ENCODE data around the gene ADAMTSL3. TPM values are rescaled to one million over a fixed set of nuclear protein-coding genes. Genes with fewer than 3 reads are reported as not detected.

Gene ADAMTSL3
- polyA plus RNA-seq, 1 of the 3 experiments (the other 2 are of a cell fraction): 0.02 TPM

DNA sequence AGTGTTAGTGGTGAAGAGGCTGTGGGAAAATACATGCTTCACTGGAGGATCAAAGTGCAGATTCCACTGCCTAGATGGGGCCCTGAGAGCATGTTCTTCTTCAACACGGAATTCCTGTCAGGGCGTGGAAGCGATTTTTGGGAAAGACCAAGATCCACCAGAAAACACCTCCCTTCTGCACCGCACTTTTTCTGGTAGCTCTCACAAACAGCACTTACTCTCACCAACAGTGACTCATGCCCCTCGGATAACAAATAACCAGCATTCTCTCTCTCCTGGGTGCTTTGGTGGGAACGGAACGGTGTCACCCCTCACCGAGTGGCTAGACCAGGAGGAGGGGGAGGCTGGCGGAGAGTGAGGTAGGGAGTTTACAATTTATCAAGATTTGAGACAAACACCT lies 40.1 kb downstream of the ADAMTSL3 start:
- H3K4me3 ChIP-seq (ENCODE audit: low read depth in 2 of 2, low read length in 1 of 2): no peak overlapping the region
- H3K9me3 ChIP-seq: no peaks in the 10 kb centered on the region
- no peak for TF ChIP-seq FOSL2 (IDR thresholded peaks at IDR 0.05; ENCODE audit: borderline replicate concordance, low read depth)
- TF ChIP-seq RCOR1 (IDR thresholded peaks at IDR 0.05; ENCODE audit: low read length): no peak
- TF ChIP-seq NFIC (IDR thresholded peaks at IDR 0.05; ENCODE audit: borderline replicate concordance): no peak
- TF ChIP-seq POLR2AphosphoS5 (IDR thresholded peaks at IDR 0.05; ENCODE audit: low read depth, low read length): no peak
- no peak for TF ChIP-seq TCF12 (IDR thresholded peaks at IDR 0.05)
- TF ChIP-seq, protein P1, sequence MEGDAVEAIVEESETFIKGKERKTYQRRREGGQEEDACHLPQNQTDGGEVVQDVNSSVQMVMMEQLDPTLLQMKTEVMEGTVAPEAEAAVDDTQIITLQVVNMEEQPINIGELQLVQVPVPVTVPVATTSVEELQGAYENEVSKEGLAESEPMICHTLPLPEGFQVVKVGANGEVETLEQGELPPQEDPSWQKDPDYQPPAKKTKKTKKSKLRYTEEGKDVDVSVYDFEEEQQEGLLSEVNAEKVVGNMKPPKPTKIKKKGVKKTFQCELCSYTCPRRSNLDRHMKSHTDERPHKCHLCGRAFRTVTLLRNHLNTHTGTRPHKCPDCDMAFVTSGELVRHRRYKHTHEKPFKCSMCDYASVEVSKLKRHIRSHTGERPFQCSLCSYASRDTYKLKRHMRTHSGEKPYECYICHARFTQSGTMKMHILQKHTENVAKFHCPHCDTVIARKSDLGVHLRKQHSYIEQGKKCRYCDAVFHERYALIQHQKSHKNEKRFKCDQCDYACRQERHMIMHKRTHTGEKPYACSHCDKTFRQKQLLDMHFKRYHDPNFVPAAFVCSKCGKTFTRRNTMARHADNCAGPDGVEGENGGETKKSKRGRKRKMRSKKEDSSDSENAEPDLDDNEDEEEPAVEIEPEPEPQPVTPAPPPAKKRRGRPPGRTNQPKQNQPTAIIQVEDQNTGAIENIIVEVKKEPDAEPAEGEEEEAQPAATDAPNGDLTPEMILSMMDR (IDR thresholded peaks at IDR 0.05): no peak
- TF ChIP-seq RFX5 (IDR thresholded peaks at IDR 0.05; ENCODE audit: low read length): no peak
- TF ChIP-seq TAF1 (IDR thresholded peaks at IDR 0.05; ENCODE audit: borderline replicate concordance, low read depth, low read length): no peak
- TF ChIP-seq MEF2A (IDR thresholded peaks at IDR 0.05; ENCODE audit: borderline replicate concordance, low read depth): no peak
- TF ChIP-seq, protein P2, sequence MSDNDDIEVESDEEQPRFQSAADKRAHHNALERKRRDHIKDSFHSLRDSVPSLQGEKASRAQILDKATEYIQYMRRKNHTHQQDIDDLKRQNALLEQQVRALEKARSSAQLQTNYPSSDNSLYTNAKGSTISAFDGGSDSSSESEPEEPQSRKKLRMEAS (IDR thresholded peaks at IDR 0.05; ENCODE audit: low read depth): no peak
- DNase-seq: no peak
- H3K4me1 ChIP-seq (ENCODE audit: control insufficient read depth in 1 of 2, insufficient read depth in 2 of 2, low read depth in 1 of 2, low read length in 1 of 2): no peaks in the 10 kb centered on the region
- no peak overlapping the region for H2AFZ ChIP-seq (ENCODE audit: low read depth)
- H3K79me2 ChIP-seq (ENCODE audit: insufficient read depth): no peaks in the 10 kb centered on the region
- H3K9ac ChIP-seq: no peak overlapping the region
- H3K27ac ChIP-seq (ENCODE audit: low read depth in 2 of 2, low read length in 1 of 2): no peak overlapping the region
- H4K20me1 ChIP-seq (ENCODE audit: insufficient read depth): no peaks in the 10 kb centered on the region
- no peak overlapping the region for H3K4me2 ChIP-seq
- H3K36me3 ChIP-seq (replicated peaks in 1 of 2; ENCODE audit: control insufficient read depth in 1 of 2, insufficient read depth in 2 of 2, low read length in 1 of 2): no peaks in the 10 kb centered on the region
- H3F3A ChIP-seq (replicated peaks; ENCODE audit: insufficient read depth): no peaks in the 10 kb centered on the region
- ChIA-PET POLR2A (no interaction called here), CTCF (no interaction called here)
- WGBS (ENCODE audit: low lambda C conversion rate): 30% methylated on average over 9 of the region's 9 CpGs
- H3K27me3 ChIP-seq (ENCODE audit: insufficient read depth): peaks cover 6% of the 10 kb centered on the region; the same call in 1 of the 2 replicates
- no peaks in the 10 kb centered on the region for H3K9me2 ChIP-seq

DNA sequence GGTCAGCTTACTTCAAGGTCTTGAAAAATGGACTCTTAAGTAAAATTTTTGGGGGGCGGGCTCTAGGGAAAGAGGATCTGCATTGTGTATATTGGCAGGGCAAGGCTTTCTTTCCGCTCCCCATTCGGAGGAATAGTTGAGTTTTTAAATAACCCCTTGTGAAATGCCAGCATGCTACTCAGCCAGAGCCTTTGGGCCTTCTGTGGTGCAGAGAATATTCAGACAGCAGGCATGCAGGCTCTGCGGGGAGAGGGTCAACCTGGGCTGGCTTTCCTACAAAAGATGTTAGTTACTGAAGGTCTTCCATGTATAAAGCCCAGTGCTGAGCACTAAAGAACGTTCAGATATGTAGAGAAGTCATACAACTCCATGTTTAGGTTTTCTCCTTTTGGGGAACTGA lies 40.6 kb downstream of the ADAMTSL3 start:
- 30% methylated on average over 5 of the region's 5 CpGs for WGBS (ENCODE audit: low lambda C conversion rate)
- Histone ChIP-seq H3F3A (replicated peaks; ENCODE audit: insufficient read depth) (no peaks in the 10 kb centered on the region), H3K9me3 (no peaks in the 10 kb centered on the region), H3K4me3 (ENCODE audit: low read depth in 2 of 2, low read length in 1 of 2) (no peak overlapping the region), H3K27ac (ENCODE audit: low read depth in 2 of 2, low read length in 1 of 2) (no peak overlapping the region), H3K36me3 (replicated peaks in 1 of 2; ENCODE audit: control insufficient read depth in 1 of 2, insufficient read depth in 2 of 2, low read length in 1 of 2) (no peaks in the 10 kb centered on the region), H2AFZ (ENCODE audit: low read depth) (no peak overlapping the region), H3K27me3 (ENCODE audit: insufficient read depth) (peaks cover 6% of the 10 kb centered on the region; the same call in 1 of the 2 replicates), H3K79me2 (ENCODE audit: insufficient read depth) (no peaks in the 10 kb centered on the region), H3K9ac (no peak overlapping the region), H4K20me1 (ENCODE audit: insufficient read depth) (no peaks in the 10 kb centered on the region), H3K4me1 (ENCODE audit: control insufficient read depth in 1 of 2, insufficient read depth in 2 of 2, low read depth in 1 of 2, low read length in 1 of 2) (no peaks in the 10 kb centered on the region), H3K9me2 (no peaks in the 10 kb centered on the region), H3K4me2 (no peak overlapping the region)
- ChIA-PET POLR2A (no interaction called here), CTCF (no interaction called here)
- no peak for DNase-seq
- TF ChIP-seq, protein P3, sequence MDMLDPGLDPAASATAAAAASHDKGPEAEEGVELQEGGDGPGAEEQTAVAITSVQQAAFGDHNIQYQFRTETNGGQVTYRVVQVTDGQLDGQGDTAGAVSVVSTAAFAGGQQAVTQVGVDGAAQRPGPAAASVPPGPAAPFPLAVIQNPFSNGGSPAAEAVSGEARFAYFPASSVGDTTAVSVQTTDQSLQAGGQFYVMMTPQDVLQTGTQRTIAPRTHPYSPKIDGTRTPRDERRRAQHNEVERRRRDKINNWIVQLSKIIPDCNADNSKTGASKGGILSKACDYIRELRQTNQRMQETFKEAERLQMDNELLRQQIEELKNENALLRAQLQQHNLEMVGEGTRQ (IDR thresholded peaks at IDR 0.05; ENCODE audit: borderline replicate concordance, low read depth, low read length): no peak
- no peak for TF ChIP-seq ELF1 (IDR thresholded peaks at IDR 0.05)
- no peak for TF ChIP-seq MEF2A (IDR thresholded peaks at IDR 0.05; ENCODE audit: borderline replicate concordance, low read depth)
- no peak for TF ChIP-seq JUND (IDR thresholded peaks at IDR 0.05)
- no peak for TF ChIP-seq SIN3A (IDR thresholded peaks at IDR 0.05; ENCODE audit: borderline replicate concordance, low read depth, low read length)
- TF ChIP-seq EP300 (IDR thresholded peaks at IDR 0.05; ENCODE audit: borderline replicate concordance in 1 of 2, low read depth in 1 of 2, low read length in 1 of 2): no peak
- TF ChIP-seq POLR2AphosphoS5 (IDR thresholded peaks at IDR 0.05; ENCODE audit: low read depth, low read length): no peak

All from SK-N-SH (cell line).